HG02678 (cell line): Measurements from ENCODE around the gene TFG.
"Not testable (repeated sequence)": the region's sequence is repeated elsewhere in the genome, so short reads cannot be mapped to it uniquely, and the experiment has no call there.

ENCODE experiments used
- ATAC-seq: cut with Tn5 transposase; IDR thresholded peaks from one replicate; pipeline ENCODE4 v1.9.1; 2021; ENCODE audit warnings: mild to moderate bottlenecking, moderate library complexity; ENCODE audit not compliant: unreplicated experiment

Gene TFG

DNA sequence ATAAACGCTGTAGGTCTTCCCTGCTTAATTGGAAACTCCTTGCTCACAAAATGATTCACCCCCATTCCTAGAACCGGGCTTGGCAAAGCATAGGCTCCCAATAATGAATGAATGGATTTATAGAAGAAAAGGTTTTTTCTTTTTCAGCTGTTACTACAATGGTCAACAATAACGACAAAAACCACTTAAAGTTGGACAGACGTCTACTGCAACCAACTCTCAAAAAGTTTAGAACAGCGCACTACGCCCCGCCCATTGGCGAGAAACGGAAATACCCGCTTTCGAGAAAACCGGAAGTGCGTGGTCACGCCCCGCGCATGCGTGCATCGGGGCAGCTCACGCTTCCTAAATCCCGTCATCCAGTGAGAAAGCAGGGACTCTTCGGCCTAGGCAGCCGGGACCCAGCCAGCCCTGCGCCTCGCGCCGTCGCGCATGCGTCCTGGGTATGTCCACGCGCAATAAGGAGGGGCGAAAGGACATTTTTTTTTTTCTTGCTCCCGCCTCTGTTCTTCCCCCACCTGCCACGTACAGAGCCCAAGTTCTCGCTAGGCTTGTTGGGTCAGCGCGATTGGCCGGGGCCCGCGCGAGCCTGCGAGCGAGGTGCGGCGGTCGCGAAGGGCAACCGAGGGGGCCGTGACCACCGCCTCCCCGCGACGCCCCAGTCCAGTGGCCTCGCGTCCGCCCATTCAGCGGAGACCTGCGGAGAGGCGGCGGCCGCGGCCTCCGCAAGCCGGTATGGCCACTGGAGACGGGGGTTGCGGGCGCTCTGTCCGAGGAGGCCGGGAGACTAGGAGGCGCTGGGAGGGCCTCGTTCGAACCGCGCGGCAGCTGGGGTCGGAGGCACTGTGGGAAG, at the start of gene TFG:
Gene TFG (plus strand): TSS at position 506 of the 853 bp plus-strand sequence. CDS start 4,192 bp downstream, outside the sequence.
- ATAC-seq: peak; percentile 93

DNA sequence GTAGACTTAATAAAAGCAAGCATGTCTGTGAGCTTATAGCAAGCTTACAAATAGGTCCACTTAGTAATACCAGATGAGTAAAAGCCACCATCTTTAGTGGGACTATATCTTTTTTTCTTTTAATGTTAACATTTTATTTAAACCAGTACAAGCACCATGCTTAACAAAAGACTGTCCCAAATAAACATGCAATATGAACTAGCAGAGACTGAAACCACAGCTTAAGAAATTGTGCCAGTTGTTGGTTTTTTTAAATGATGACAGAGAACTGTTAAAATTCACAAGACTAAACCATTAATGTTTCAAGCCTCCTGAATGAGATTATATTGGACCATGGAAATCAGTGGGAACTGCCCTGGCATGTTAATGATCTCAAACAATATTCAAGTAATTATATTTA, 48.0 kb upstream of the TFG start:
- not testable (repeated sequence) for ATAC-seq

DNA sequence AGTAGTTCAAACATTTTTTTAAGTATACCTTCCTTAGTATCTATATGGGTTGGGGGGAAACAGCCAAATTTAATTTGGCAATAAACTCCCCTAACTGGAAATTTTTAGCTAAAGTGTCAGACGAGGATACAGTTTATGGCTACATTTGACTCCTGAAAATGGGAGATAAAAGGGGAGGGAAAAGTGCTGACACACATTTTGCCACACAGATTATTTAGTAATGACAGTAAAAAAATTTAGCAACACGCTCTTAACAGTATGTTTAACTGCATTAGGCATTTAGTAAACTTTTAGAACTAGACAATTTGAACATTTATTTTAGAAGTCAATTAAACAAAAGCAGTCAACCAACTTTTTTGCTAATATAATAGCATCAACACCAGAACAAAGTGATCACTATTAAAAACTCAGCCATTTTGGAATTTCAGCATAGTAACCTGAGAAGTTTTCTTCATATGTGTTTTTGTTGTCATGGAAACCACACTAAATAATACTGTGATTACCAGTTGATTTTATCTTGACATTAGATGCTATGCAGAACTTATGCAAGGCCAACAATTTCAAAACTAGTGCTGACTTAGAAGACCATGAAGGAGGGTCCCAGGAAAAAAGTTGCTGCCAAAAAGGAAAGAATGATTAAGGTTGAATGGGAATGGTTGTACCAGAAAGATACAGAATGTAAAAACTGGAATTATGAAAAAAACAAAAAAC, 47.0 kb upstream of the TFG start:
- ATAC-seq: no peak

DNA sequence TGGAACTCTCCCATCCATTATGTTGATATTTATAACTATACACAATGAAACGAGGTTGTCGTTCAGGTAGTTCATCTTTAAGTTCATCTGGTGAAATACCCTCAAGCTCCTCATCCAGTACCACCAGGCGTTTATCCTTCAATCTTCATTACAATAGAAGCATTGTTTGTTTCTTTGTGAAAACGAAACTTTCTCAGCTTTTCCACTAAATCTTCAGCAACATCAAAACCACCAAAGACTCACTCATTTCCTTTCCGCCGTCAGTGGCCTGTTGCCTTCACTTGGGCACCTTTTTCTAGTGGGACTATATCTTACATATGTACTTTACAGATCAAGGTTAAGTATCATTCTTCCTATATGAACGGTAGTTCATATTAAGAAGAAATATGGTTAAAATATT, 44.1 kb upstream of the TFG start:
- no peak for ATAC-seq

DNA sequence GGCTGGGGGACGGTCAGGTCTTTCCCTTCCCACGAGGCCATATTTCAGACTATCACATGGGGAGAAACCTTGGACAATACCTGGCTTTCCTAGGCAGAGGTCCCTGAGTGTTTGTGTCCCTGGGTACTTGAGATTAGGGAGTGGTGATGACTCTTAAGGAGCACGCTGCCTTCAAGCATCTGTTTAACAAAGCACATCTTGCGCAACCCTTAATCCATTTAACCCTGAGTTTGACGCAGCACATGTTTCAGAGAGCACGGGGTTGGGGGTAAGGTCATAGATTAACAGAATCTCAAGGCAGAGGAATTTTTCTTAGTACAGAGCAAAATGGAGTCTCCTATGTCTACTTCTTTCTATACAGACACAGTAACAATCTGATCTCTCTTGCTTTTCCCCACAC, 42.6 kb upstream of the TFG start:
- not testable (repeated sequence) for ATAC-seq

DNA sequence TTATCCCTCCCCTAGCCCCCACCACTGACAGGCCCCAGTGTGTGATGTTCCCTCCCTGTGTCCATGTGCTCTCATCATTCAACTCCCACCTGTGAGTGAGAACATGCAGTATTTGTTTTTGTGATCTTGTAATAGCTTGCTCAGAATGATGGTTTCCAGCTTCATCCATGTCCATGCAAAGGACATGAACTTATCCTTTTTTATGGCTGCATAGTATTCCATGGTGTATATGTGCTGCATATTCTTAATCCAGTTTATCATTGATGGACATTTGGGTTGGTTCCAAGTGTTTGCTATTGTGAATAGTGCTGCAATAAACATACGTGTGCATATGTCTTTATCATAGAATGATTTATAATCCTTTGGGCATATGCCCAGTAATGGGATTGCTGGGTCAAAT, 42.0 kb upstream of the TFG start:
- ATAC-seq: not testable (repeated sequence)

DNA sequence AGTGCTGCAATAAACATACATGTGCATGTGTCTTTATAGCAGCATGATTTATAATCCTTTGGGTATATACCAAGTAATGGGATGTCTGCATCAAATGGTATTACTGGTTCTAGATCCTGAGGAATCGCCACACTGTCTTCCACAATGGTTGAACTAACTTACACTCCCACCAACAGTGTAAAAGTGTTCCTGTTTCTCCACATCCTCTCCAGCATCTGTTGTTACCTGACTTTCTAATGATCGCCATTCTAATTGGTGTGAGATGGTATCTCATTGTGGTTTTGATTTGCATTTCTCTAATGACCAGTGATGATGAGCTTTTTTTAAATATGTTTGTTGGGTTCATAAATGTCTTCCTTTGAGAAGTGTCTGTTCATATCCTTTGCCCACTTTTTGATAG, 38.3 kb upstream of the TFG start:
- not testable (repeated sequence) for ATAC-seq

DNA sequence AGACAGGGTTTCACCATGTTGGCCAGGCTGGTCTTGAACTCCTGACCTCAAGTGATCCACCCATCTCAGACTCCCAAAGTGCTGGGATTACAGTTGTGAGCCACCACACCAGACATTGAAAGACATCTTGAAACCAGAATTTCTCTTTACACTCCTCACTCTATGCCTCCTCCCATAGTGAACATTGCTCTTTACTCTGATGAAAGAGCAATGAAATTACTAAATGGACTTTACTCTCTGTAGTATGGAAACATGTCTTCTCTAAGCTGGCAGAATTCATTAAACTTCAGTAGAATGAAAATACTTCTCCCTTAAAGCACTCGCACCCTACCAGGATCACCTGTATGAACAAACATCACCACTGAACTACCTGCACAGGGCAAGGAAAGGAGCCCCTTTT, 27.8 kb upstream of the TFG start:
- no peak for ATAC-seq

DNA sequence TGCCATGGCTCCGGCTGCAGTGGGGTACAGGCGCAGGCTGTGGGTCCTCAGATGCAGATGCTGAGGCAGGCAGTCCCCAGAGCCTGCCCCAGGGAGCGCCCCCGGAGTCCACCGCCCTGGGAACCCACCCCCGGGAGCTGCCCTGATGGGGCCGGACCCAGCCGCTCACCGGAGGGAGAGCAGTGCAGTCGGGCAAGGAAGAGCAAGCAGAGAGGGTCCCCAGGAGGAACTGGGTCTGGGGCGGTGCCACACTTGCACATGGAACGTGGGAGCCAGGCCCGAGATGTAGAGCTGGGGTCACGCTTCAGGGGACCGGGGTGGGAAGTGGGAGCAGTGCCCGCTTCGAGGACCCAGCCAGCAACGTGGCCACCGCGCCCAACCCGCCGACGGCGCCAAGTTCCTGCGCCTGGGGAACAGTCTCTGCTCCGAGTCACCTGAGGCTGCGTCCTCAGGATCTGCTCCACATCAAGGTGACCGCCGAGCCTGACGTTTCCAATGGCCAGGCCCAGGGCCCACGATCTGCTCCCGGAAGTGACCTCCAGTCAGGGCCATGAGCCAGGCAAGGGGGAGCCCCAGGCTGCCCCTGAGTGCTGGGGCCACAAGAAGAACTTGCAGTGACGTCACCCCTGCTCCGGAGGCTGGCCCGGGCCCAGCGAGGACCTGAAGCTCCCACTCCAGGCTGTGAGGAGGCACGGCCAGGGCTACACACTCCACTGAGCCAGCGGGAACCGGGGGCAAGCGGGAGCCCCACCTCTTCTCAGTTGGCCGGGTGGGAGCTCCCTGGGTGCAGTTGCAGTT, 27.0 kb upstream of the TFG start:
- no peak for ATAC-seq

DNA sequence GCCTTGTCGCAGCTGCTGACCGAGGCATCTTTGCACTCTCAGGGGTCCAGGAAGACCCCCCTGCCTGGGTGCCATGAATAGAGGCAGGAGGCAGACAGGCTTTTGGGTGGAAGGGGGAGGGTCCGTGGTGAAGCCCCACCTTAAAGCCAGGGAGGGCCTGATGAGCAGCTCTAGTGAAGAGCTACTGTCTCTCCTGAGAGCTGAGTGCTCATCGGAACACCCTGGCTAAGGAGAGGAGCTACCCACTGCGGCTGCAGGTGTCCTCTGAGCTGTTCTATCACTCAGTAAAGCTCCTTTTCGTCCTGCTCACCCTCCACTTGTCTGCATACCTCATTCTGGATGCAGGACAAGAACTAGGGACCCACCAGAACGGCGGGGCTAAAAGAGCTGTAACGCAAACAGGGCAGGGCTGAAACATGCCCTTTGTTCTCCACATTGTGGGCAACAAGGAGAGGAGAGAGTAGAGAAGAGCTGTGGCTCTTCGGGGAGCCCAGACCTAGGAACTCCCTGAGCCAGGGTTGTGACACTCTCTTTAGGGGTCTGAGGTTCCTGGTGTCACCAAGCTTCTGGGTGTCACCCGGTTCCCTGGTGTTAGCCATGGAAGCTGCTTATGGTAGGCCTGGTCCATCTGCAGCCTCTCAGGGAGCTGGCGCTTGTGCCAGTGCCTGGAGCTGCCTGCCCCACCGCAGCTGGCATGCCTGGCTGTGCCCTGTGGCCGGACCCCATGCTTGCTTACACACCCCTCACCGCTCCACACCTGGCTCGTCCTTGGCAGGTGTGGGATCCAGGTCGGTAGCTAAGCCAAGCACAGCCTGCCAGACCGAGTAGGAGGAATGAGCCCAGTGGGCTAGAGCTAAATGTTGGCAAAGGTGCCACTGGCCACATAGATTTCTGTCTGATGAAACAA, 26.2 kb upstream of the TFG start:
- ATAC-seq: no peak

DNA sequence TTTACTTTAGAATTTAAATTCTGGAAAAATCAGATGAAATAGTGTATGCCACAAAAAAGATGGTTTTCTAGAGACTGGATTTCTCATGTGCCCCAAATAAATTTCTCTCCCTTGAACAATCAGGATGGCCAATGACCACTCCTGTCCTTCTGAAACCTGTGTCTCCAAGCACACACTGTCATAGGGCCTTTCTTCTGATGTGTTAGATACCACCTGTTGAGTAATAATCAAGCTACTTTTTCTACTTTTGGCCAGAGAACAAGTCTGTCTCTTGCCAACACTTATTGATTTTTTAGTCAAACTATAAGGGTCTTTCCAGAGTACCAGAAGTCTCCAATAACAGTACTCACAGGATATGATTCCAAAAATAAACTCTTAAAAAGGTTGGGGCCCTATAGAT, 16.1 kb upstream of the TFG start:
- no peak for ATAC-seq

DNA sequence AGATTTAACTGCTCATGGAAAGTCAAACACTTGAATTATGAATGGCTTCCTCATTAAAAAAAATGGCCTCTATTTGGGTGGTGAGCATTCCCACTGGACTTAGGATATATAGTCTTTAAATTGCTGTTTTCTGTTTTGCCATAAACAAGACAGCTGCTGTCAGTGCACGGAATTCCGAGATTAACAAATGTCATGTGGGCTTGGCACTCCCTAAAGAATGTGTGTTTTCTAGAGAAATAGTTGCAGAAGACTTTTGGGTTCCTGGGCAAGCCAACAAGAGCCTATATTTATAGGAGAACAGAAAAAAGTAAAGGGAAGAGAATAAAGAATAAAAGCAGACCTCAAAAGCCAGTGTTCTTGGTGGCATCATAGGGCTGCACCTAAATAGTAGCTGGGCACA, 13.6 kb upstream of the TFG start:
- ATAC-seq: no peak

DNA sequence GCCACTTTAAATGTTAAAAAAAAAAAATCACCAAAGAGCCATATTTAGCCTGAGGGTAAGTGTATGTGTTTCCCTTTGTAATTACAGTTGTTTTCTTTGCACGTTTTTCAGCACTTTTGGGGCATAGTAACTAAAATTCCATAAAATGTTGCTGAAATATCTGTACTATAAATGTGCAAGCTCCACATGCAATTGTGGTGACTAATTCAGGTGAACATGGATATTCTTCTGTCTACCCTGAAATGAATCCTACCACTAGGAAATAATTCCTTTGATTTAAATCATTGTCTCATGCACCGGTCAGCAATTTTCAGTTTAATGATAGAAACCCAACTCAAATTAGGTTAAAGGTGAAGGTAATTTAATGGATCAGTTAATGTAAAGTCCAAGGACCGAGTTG, 13.1 kb upstream of the TFG start:
- ATAC-seq: no peak

DNA sequence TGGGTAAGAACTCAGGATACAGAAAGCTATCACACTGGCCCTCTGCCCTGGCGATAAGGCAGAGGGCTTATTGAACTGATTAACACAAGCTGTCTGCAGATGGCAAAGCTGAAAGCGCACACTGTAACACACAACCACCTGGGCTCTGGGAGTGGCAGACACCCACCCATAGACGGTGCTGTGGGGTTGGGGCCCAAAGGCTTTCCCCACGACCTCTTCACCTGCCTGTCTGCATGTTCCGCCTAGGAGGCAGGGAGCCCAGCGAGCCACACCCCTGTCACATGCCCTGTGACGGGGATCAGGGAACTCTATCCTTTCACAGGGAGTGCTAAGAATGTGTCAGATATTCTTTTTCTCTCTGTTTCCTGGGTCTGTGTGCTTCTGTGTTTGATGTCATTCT, 12.1 kb upstream of the TFG start:
- ATAC-seq: no peak

DNA sequence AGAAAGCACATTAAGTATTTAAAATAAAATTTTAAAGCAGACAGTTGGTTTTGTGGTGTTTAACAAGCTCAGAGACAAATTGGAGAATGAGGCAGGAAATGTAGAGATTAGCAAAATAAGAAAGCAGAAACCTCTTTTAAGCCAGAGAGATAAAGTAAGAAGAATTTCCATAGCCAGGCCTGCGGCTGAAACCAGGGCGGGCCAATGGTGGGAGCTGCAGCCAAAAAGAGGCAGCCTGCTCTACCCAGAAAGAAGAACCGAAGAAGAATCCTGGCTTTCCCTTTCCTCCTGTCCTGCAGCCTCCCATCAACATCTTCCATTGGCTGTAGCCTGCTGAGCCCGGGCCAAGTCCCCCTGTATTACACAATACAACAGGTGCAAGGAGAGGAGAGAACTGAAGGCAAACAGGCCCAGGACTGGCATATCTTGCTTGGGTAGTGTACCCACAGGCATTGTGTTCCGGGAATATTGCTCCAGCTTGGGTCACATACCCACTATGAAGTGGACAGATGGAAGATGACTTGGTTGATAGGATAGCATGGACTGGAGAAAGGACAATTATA, 11.5 kb upstream of the TFG start:
- no peak for ATAC-seq

DNA sequence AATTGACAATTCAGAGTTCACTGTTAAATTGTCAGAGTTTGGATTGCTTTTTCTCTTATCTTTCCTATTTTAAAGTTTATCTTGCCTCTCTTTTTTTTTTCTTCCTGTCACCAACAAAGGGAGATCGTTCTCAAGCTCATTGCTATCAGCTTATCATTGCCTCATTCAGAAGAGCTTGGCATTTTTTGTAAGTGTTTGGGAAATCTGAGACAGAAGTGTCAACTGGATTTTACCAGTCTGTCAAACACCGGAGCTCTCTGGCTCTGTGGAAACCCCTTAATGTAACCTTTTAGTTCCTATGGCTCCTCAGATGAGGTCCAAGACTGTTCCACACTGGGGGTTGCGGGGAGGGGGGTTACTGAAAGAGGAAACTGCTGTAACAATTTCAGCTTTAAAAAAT, 10.6 kb upstream of the TFG start:
- no peak for ATAC-seq

DNA sequence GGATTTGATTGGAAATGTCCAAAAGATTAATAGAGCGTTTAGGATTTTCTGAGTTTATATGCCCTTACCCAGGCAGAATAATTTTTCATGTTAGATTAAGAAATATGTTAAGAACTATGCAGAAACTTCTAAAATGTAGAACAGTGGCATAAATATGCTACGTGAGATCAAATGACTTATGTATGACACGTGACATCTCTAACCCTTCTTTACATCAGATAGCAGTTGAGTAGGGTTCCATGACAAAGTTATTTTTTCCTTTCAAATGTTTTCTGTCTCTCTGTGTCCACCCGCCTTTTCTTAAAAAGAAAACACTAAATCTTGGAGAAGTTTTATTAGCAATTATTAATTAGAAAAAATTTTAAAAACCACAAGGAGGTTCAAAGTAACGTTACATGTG, 8.6 kb upstream of the TFG start:
- ATAC-seq: no peak

DNA sequence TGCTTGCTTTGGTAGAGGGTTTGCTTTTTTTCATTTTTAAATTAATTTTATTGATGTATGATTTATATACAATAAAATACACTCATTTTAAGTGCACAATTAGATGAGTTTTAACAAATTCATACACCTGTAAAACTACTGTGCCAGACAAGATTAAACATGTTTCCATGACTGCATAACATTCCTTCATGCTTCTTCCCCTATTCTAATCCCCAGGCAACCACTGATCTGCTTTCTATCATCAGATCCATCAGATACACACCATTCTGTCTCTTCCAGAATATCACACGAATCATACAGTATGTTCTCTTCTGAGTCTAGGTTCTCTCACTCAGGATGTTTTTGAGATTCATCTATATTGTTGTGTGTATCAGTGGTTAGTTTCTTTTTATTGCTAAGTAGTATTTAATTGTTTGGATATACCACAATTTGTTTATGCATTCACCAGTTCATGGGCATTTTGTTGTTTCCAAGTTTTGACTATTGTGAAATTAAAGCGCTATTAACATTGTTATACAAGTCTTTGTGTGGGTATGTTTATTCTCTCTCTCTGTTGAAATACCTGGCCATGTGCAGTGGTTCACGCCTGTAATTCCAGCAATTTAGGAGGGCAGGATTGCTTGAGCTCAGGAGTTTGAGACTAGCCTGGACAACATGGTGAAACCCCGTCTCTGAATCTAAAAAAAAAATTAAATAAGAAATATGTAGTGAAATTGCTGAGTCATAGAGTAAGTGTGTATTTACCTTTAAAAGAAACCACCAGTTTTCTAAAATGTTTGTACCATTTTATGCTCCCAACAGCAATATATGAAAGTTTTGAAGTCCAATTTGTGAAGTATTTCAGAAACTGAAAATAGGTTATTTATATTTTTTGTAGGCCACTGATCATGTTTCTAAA, 7.0 kb upstream of the TFG start:
- no peak for ATAC-seq

DNA sequence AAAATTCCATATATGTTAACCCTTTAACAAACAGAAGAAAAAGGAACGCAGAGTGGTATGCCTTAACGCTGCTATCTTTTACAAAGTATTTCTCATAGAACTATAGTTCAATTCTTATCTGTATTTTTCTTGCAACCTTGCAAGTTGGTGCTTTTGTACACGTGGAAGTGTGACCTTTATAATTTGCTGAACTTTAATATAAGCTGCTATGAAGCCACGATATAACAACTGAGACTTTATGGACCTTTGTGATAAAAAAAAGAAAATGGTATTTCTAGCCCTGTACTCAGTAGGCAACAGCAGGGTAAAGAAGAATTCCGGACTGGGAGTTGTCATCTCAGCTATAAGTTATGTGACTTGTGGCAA, 6.3 kb upstream of the TFG start:
- ATAC-seq: no peak
